ENCODE data around the gene FOXP1.

The FOXP1 gene

DNA sequence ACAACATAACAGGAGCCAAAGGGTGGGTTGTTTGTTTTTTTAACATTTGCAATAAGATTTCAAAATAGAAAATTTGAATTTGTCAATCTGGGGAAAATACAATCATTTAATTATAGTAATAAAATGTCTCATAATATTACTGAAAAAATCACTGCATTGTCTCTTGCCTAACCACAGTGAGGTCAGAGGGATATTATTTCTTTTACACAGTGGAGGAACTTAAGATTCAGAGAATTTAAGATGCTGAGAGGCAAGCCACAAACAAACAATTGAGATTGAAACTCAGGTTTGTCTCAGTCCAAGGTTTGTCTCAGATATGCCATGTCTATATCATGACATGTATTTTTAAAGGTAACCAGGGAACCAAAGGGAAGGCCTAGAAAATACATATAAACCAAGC is 428.7 kb downstream of the FOXP1 start:
- H3K9me3 ChIP-seq (ENCODE audit: control insufficient read depth, insufficient read depth, low read length): no peaks in the 10 kb centered on the region
- no peaks in the 10 kb centered on the region for H3K79me2 ChIP-seq (ENCODE audit: control insufficient read depth, low read length)
- H3F3A ChIP-seq (ENCODE audit: control insufficient read depth, insufficient read depth): no peaks in the 10 kb centered on the region
- H4K20me1 ChIP-seq (ENCODE audit: control insufficient read depth, insufficient read depth, low read depth, low read length): no peaks in the 10 kb centered on the region
- no peaks in the 10 kb centered on the region; the same call in 1 of the 2 replicates for H3K36me3 ChIP-seq (ENCODE audit: control insufficient read depth, low read length)
- TF ChIP-seq, protein P1, sequence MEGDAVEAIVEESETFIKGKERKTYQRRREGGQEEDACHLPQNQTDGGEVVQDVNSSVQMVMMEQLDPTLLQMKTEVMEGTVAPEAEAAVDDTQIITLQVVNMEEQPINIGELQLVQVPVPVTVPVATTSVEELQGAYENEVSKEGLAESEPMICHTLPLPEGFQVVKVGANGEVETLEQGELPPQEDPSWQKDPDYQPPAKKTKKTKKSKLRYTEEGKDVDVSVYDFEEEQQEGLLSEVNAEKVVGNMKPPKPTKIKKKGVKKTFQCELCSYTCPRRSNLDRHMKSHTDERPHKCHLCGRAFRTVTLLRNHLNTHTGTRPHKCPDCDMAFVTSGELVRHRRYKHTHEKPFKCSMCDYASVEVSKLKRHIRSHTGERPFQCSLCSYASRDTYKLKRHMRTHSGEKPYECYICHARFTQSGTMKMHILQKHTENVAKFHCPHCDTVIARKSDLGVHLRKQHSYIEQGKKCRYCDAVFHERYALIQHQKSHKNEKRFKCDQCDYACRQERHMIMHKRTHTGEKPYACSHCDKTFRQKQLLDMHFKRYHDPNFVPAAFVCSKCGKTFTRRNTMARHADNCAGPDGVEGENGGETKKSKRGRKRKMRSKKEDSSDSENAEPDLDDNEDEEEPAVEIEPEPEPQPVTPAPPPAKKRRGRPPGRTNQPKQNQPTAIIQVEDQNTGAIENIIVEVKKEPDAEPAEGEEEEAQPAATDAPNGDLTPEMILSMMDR (IDR thresholded peaks at IDR 0.05; ENCODE audit: low read depth, low read length, poor library complexity, severe bottlenecking): no peak
- TF ChIP-seq EZH2phosphoT487 (IDR thresholded peaks at IDR 0.05; ENCODE audit: borderline replicate concordance, low read length): no peak
- H3K9me2 ChIP-seq (replicated peaks; ENCODE audit: control insufficient read depth, low read length): no peaks in the 10 kb centered on the region
- H3K27ac ChIP-seq (ENCODE audit: low read depth, low read length): no peak overlapping the region
- no peaks in the 10 kb centered on the region for H3K27me3 ChIP-seq (ENCODE audit: control insufficient read depth, low read length)
- no peak overlapping the region for H3K4me3 ChIP-seq (ENCODE audit: low read length)
- no peak overlapping the region for H3K4me2 ChIP-seq (ENCODE audit: low read length)
- no peaks in the 10 kb centered on the region for H3K4me1 ChIP-seq (ENCODE audit: control insufficient read depth, low read length)

DNA sequence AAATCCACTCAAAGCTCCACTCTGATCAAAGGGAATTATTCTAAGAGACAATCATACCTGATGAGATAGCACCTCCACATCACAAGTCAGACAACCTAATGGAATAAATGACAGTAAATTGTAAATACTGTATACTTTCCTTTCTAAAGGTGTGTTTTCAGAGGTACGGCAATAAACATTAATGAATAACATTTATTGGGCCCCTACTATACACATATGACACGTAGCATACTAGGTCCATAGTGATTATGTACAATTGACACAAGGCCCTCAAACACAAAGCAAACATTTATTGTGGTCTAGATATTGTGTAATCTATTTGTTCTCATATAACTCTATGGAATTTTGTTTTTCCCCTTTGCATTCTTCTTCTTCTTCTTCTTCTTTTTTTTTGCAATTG is 429.8 kb downstream of the FOXP1 start:
- Histone ChIP-seq H3K27me3 (ENCODE audit: control insufficient read depth, low read length) (no peaks in the 10 kb centered on the region), H3K4me3 (ENCODE audit: low read length) (no peak overlapping the region), H3K27ac (ENCODE audit: low read depth, low read length) (no peak overlapping the region), H3F3A (ENCODE audit: control insufficient read depth, insufficient read depth) (no peaks in the 10 kb centered on the region), H3K9me3 (ENCODE audit: control insufficient read depth, insufficient read depth, low read length) (no peaks in the 10 kb centered on the region), H3K9me2 (replicated peaks; ENCODE audit: control insufficient read depth, low read length) (no peaks in the 10 kb centered on the region), H3K79me2 (ENCODE audit: control insufficient read depth, low read length) (no peaks in the 10 kb centered on the region), H3K4me1 (ENCODE audit: control insufficient read depth, low read length) (no peaks in the 10 kb centered on the region), H3K36me3 (ENCODE audit: control insufficient read depth, low read length) (no peaks in the 10 kb centered on the region; the same call in 1 of the 2 replicates), H4K20me1 (ENCODE audit: control insufficient read depth, insufficient read depth, low read depth, low read length) (no peaks in the 10 kb centered on the region), H3K4me2 (ENCODE audit: low read length) (no peak overlapping the region)
- TF ChIP-seq, protein P1 (IDR thresholded peaks at IDR 0.05; ENCODE audit: low read depth, low read length, poor library complexity, severe bottlenecking): no peak
- no peak for TF ChIP-seq EZH2phosphoT487 (IDR thresholded peaks at IDR 0.05; ENCODE audit: borderline replicate concordance, low read length)

DNA sequence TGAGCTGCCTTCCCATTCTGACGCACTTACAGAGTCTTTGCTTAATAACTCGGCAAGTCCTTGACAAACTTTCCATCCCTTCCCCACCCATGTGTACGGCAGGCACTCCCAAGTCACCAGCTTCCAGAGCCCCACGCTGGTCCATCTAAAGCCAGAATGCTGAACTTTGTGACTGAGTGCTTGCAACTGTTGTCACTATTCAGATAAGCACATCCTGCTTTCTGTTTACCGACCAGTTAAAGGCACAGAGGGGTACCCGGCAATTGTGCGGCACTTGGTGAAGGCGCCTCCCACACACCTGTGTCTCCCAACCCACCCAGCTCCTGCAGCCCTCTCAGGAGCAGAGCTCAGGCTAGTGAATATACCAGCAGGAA is 430.6 kb downstream of the FOXP1 start:
- no peaks in the 10 kb centered on the region for H3F3A ChIP-seq (ENCODE audit: control insufficient read depth, insufficient read depth)
- H3K4me2 ChIP-seq (ENCODE audit: low read length): no peak overlapping the region
- H3K9me2 ChIP-seq (replicated peaks; ENCODE audit: control insufficient read depth, low read length): no peaks in the 10 kb centered on the region
- no peak for TF ChIP-seq EZH2phosphoT487 (IDR thresholded peaks at IDR 0.05; ENCODE audit: borderline replicate concordance, low read length)
- TF ChIP-seq, protein P1 (IDR thresholded peaks at IDR 0.05; ENCODE audit: low read depth, low read length, poor library complexity, severe bottlenecking): no peak
- H3K79me2 ChIP-seq (ENCODE audit: control insufficient read depth, low read length): no peaks in the 10 kb centered on the region
- H3K4me3 ChIP-seq (ENCODE audit: low read length): no peak overlapping the region
- H3K9me3 ChIP-seq (ENCODE audit: control insufficient read depth, insufficient read depth, low read length): no peaks in the 10 kb centered on the region
- no peaks in the 10 kb centered on the region for H4K20me1 ChIP-seq (ENCODE audit: control insufficient read depth, insufficient read depth, low read depth, low read length)
- no peaks in the 10 kb centered on the region for H3K4me1 ChIP-seq (ENCODE audit: control insufficient read depth, low read length)
- no peaks in the 10 kb centered on the region for H3K27me3 ChIP-seq (ENCODE audit: control insufficient read depth, low read length)
- no peak overlapping the region for H3K27ac ChIP-seq (ENCODE audit: low read depth, low read length)
- H3K36me3 ChIP-seq (ENCODE audit: control insufficient read depth, low read length): no peaks in the 10 kb centered on the region; the same call in 1 of the 2 replicates
